HepG2 (cell line): ENCODE measurements around the gene RNF222. TPM values are rescaled to one million over a fixed set of nuclear protein-coding genes. Genes with fewer than 3 reads are reported as not detected.

ENCODE experiments used
- CTCF ChIP-seq: sonication (generic); formaldehyde crosslinking; IDR thresholded peaks from 2 replicates; pipeline ENCODE4 v1.5.0; 2020; ENCODE audit warnings: mild to moderate bottlenecking, missing genetic modification reagents, moderate library complexity
- ERF ChIP-seq: IDR thresholded peaks from 2 replicates; pipeline ENCODE4 v1.6.1; 2018; ENCODE audit warnings: missing biosample characterization, missing genetic modification reagents
- ETV6 ChIP-seq: sonication (generic); formaldehyde crosslinking; conservative IDR thresholded peaks from 2 replicates; pipeline ENCODE4 v1.4.0; 2020; ENCODE audit warnings: missing genetic modification reagents
- HMGXB4 ChIP-seq, 2 experiments: sonication (generic) in 1 of 2; formaldehyde crosslinking in 1 of 2; IDR thresholded peaks; 2 replicates each; pipeline versions ENCODE4 v1.4.0 to v1.6.1; 2018 to 2020; ENCODE audit warnings: missing genetic modification reagents in 2 of 2, borderline replicate concordance in 1 of 2, low read depth in 1 of 2, mild to moderate bottlenecking in 1 of 2, missing biosample characterization in 1 of 2
- HOXD1 ChIP-seq: sonication (generic); formaldehyde crosslinking; IDR thresholded peaks from 2 replicates; pipeline ENCODE4 v1.5.0; 2020; ENCODE audit warnings: missing genetic modification reagents
- KAT7 ChIP-seq: IDR thresholded peaks from 2 replicates; pipeline ENCODE4 v1.6.1; 2018; ENCODE audit warnings: borderline replicate concordance, missing compliant biosample characterization
- LCORL ChIP-seq, 2 experiments: fragments of 450-650 bp in 1 of 2; sonication (generic) in 1 of 2; formaldehyde crosslinking in 1 of 2; IDR thresholded peaks; 2 replicates each; pipeline versions ENCODE4 v1.5.0 to v1.6.1; 2017 to 2020; ENCODE audit warnings: antibody characterized with exemption in 1 of 2, missing genetic modification reagents in 1 of 2
- NAIF1 ChIP-seq: sonication (generic); formaldehyde crosslinking; IDR thresholded peaks from 2 replicates; pipeline ENCODE4 v1.5.0; 2020; ENCODE audit warnings: mild to moderate bottlenecking, missing genetic modification reagents, borderline replicate concordance
- PPARG ChIP-seq: conservative IDR thresholded peaks from 2 replicates; pipeline ENCODE4 v1.6.1; 2016; ENCODE audit warnings: missing biosample characterization, missing genetic modification reagents
- ZGPAT ChIP-seq: IDR thresholded peaks from 2 replicates; pipeline ENCODE4 v1.6.1; 2016; ENCODE audit warnings: mild to moderate bottlenecking
- ZHX1 ChIP-seq: sonication (generic); formaldehyde crosslinking; IDR thresholded peaks from 2 replicates; pipeline ENCODE4 v1.8.1; 2022; ENCODE audit warnings: low read depth, mild to moderate bottlenecking, missing genetic modification reagents
- ZNF44 ChIP-seq: sonication (generic); formaldehyde crosslinking; IDR thresholded peaks from 2 replicates; pipeline ENCODE4 v1.5.1; 2020; ENCODE audit warnings: mild to moderate bottlenecking, missing genetic modification reagents
- ZNF75D ChIP-seq: sonication (generic); formaldehyde crosslinking; IDR thresholded peaks from 2 replicates; pipeline ENCODE4 v1.8.1; 2023; ENCODE audit warnings: missing genetic modification reagents, mild to moderate bottlenecking, borderline replicate concordance
- polyA plus RNA-seq, 8 experiments: library from polyadenylated mRNA; depleted of rRNA in 3 of 8; stranded (reverse) in 7 of 8; unstranded in 1 of 8; fragments of >200 nt; fragmentation: Illumina TruSeq in 4 of 8; extraction: Trizol in 4 of 8; gene quantifications; 2 replicates each; pipeline versions ENCODE4 v1.2.1 to v1.2.3, GENCODE V29; 2011 to 2016; ENCODE audit warnings: low read depth in 4 of 8, missing spikeins in 1 of 8, mixed read lengths in 1 of 8; ENCODE audit not compliant: insufficient read depth in 1 of 8
- total RNA-seq, 5 experiments: library from RNA; depleted of rRNA; stranded (reverse); fragments of >200 nt; fragmentation: Illumina TruSeq; extraction: Trizol; gene quantifications; 2 replicates each; pipeline ENCODE4 v1.2.3, GENCODE V29; 2016; ENCODE audit warnings: low read depth in 1 of 5

The RNF222 gene
- total and polyA plus RNA-seq, 2 of the 13 experiments (the other 11 are each of a cell fraction or from before 2014, with no cell fraction given) = not detected

- peak in 1 of 2 experiments; percentile 82; a peak in 1 of 4 replicates for TF ChIP-seq HMGXB4 (CRISPR knock-in tag; IDR thresholded peaks at IDR 0.05; ENCODE audit: borderline replicate concordance in 1 of 2, low read depth in 1 of 2)
- TF ChIP-seq ETV6 (CRISPR knock-in tag) = 0 out of 2 replicates have a peak, but pooled peaks have one; percentile 30
- peak; percentile 94 for TF ChIP-seq CTCF (CRISPR knock-in tag)
- 0 out of 2 replicates have a peak, but pooled peaks have one; percentile 41 for TF ChIP-seq KAT7
- TF ChIP-seq HOXD1 (CRISPR knock-in tag) = no peak
- 0 out of 2 replicates have a peak, but pooled peaks have one; percentile 42 for TF ChIP-seq PPARG (CRISPR knock-in tag)
- no peak for TF ChIP-seq ZNF44 (CRISPR knock-in tag)
- TF ChIP-seq ZGPAT (CRISPR knock-in tag) = 0 out of 2 replicates have a peak, but pooled peaks have one; percentile 42
- no peak for TF ChIP-seq LCORL (IDR thresholded peaks at IDR 0.05)
- TF ChIP-seq LCORL (CRISPR knock-in tag; IDR thresholded peaks at IDR 0.05) = peak; percentile 61; the same call in 1 of the 2 replicates
- TF ChIP-seq ZHX1 (CRISPR knock-in tag) = no peak
- TF ChIP-seq ZNF75D = no peak
- TF ChIP-seq NAIF1 (CRISPR knock-in tag) = no peak
- peak; percentile 44; the same call in 1 of the 2 replicates for TF ChIP-seq ERF (CRISPR knock-in tag)
Measured at GRCh38 chr17:8409966-8410882, 12.6 kb upstream of the RNF222 start (continued).
